CD4-positive, alpha-beta T cell treated with Interleukin-15 for 1 hour (primary cell): ENCODE data around the gene SAMD14.
"Not testable (repeated sequence)": the region's sequence is repeated elsewhere in the genome, so short reads cannot be mapped to it uniquely, and the experiment has no call there.

Experiments
- DNase-seq: peaks from one replicate; pipeline ENCODE4 v3.0.0-alpha.2; 2020

SAMD14 gene

GRCh38 chr17:50070908-50071680 is 58.9 kb downstream of the SAMD14 start:
- no peak for DNase-seq

GRCh38 chr17:50067996-50068395 is 62.0 kb downstream of the SAMD14 start:
- DNase-seq = no peak

- DNase-seq = no peak
Measured at GRCh38 chr17:50066995-50067394, 63.0 kb downstream of the SAMD14 start.

GRCh38 chr17:50065056-50065455 is 64.9 kb downstream of the SAMD14 start:
- DNase-seq = no peak

- no peak for DNase-seq
Measured at GRCh38 chr17:50064253-50065001, 65.5 kb downstream of the SAMD14 start.

- DNase-seq = no peak
Measured at GRCh38 chr17:50063561-50064252, 66.3 kb downstream of the SAMD14 start.

GRCh38 chr17:50062293-50063243 is 67.4 kb downstream of the SAMD14 start:
- no peak for DNase-seq

- DNase-seq = not testable (repeated sequence)
Measured at GRCh38 chr17:50061713-50062045, 68.3 kb downstream of the SAMD14 start.

- no peak for DNase-seq
Measured at GRCh38 chr17:50060951-50061712, 68.8 kb downstream of the SAMD14 start.
